ENCODE results near the gene AKAP10. TPM values are rescaled to one million over a fixed set of nuclear protein-coding genes. Genes with fewer than 3 reads are reported as not detected.

The AKAP10 gene
- total RNA-seq, 2 experiments from 2014 or later, result 29.2 to 36.0 TPM

GRCh38 chr17:19996502-19996901 lies 18.9 kb upstream of the AKAP10 start:
- no peak overlapping the region for H3K27ac ChIP-seq (ENCODE audit: low read depth in 1 of 2, low read length in 2 of 2)
- Mint-ChIP-seq H3K4me1 (ENCODE audit: low read depth) (peaks cover 6% of the 10 kb centered on the region), H3K9me3 (no peaks in the 10 kb centered on the region), H3K36me3 (ENCODE audit: low read depth) (no peaks in the 10 kb centered on the region), H3K4me3 (no peak overlapping the region), H3K27ac (no peak overlapping the region), H3K27me3 (peaks cover 28% of the 10 kb centered on the region)
- H3K4me1 ChIP-seq (ENCODE audit: insufficient read depth, low read length), result peaks cover 8% of the 10 kb centered on the region
- ChIA-PET CTCF (interaction anchor here (0.6 to 1.6 kb wide), 2 partner anchors 12 to 997 kb away, joined by 3 to 5 read pairs; partner anchors contain the start of gene SPECC1), POLR2A (no interaction called here)
- no peaks in the 10 kb centered on the region for H3K9me3 ChIP-seq (ENCODE audit: control insufficient read depth in 1 of 2, insufficient read depth in 1 of 2, low read length in 2 of 2)
- intact Hi-C loops (cut with DNase I, micrococcal nuclease), result loop anchor here in 1 of 2 experiments (10.0 kb wide), 1 partner anchor 318 kb away; no protein-coding TSS in a partner anchor
- ATAC-seq (ENCODE audit: poor library complexity) (no peak), DNase-seq (no peak)
- no peaks in the 10 kb centered on the region for H3K36me3 ChIP-seq (ENCODE audit: insufficient read depth, low read length)
- no peaks in the 10 kb centered on the region for H3K27me3 ChIP-seq (ENCODE audit: control insufficient read depth in 1 of 2, insufficient read depth in 2 of 2, low read length in 2 of 2)
- no peak for TF ChIP-seq CTCF (IDR thresholded peaks at IDR 0.05)
- H3K4me3 ChIP-seq (ENCODE audit: low read length), result no peak overlapping the region

- no peak for ATAC-seq (ENCODE audit: poor library complexity)
- Histone ChIP-seq H3K36me3 (ENCODE audit: insufficient read depth, low read length) (no peaks in the 10 kb centered on the region), H3K27ac (ENCODE audit: low read depth in 1 of 2, low read length in 2 of 2) (no peak overlapping the region), H3K4me3 (ENCODE audit: low read length) (no peak overlapping the region), H3K4me1 (ENCODE audit: insufficient read depth, low read length) (peaks cover 8% of the 10 kb centered on the region), H3K9me3 (ENCODE audit: control insufficient read depth in 1 of 2, insufficient read depth in 1 of 2, low read length in 2 of 2) (no peaks in the 10 kb centered on the region), H3K27me3 (ENCODE audit: control insufficient read depth in 1 of 2, insufficient read depth in 2 of 2, low read length in 2 of 2) (no peaks in the 10 kb centered on the region)
- Mint-ChIP-seq H3K9me3 (no peaks in the 10 kb centered on the region), H3K36me3 (ENCODE audit: low read depth) (no peaks in the 10 kb centered on the region), H3K4me1 (ENCODE audit: low read depth) (peaks cover 6% of the 10 kb centered on the region), H3K27me3 (peaks cover 28% of the 10 kb centered on the region), H3K4me3 (no peak overlapping the region), H3K27ac (no peak overlapping the region)
- ChIA-PET CTCF (interaction anchor here (0.6 to 1.6 kb wide), 3 partner anchors 13 to 997 kb away, joined by 3 to 5 read pairs (median 3); partner anchors contain the start of gene SPECC1), POLR2A (no interaction called here)
- DNase-seq, result no peak
- intact Hi-C loops (cut with DNase I, micrococcal nuclease), result loop anchor here in 1 of 2 experiments (10.0 kb wide), 1 partner anchor 319 kb away; no protein-coding TSS in a partner anchor
- no peak for TF ChIP-seq CTCF (IDR thresholded peaks at IDR 0.05)
These were observed 18.5 kb upstream of the AKAP10 start for GRCh38 chr17:19996086-19996485.

GRCh38 chr17:19992803-19993713 lies 15.4 kb upstream of the AKAP10 start:
- Histone ChIP-seq H3K9me3 (ENCODE audit: control insufficient read depth in 1 of 2, insufficient read depth in 1 of 2, low read length in 2 of 2) (no peaks in the 10 kb centered on the region), H3K27me3 (ENCODE audit: control insufficient read depth in 1 of 2, insufficient read depth in 2 of 2, low read length in 2 of 2) (no peaks in the 10 kb centered on the region), H3K4me3 (ENCODE audit: low read length) (no peak overlapping the region), H3K4me1 (ENCODE audit: insufficient read depth, low read length) (peaks cover 8% of the 10 kb centered on the region), H3K36me3 (ENCODE audit: insufficient read depth, low read length) (no peaks in the 10 kb centered on the region), H3K27ac (ENCODE audit: low read depth in 1 of 2, low read length in 2 of 2) (no peak overlapping the region)
- peak; percentile 56 to 89 (median 69) for DNase-seq
- intact Hi-C loops (cut with DNase I, micrococcal nuclease), result loop anchor here (1.0 to 10.0 kb wide), 5 partner anchors 123 to 999 kb away; no protein-coding TSS in a partner anchor
- Mint-ChIP-seq H3K4me3 (peak overlapping the region; percentile 30), H3K9me3 (no peaks in the 10 kb centered on the region), H3K27me3 (peaks cover 14% of the 10 kb centered on the region), H3K27ac (no peak overlapping the region), H3K36me3 (ENCODE audit: low read depth) (no peaks in the 10 kb centered on the region), H3K4me1 (ENCODE audit: low read depth) (peaks cover 6% of the 10 kb centered on the region)
- ChIA-PET POLR2A (interaction anchor here (0.6 to 1.3 kb wide), 4 partner anchors 15 to 1046 kb away, joined by 3 to 6 read pairs (median 4); partner anchors contain the start of gene AKAP10), CTCF (interaction anchor here (0.6 to 1.9 kb wide), 18 partner anchors 11 to 1000 kb away, joined by 3 to 13 read pairs (median 4); partner anchors contain the start of genes AKAP10 and SPECC1)
- TF ChIP-seq CTCF (IDR thresholded peaks at IDR 0.05), result peak; percentile 82
- ATAC-seq (ENCODE audit: poor library complexity), result peak; percentile 100

All from CD4-positive, alpha-beta T cell (primary cell).